Suprapubic skin (tissue), 4 donors: ENCODE results near the gene PRSS53.

ENCODE experiments used
- EP300 ChIP-seq: sonication (generic); formaldehyde crosslinking; IDR thresholded peaks from one replicate; pipeline ENCODE4 v1.6.1; 2017; ENCODE audit warnings: antibody characterized with exemption
- POLR2A ChIP-seq, 2 donors: fragments of 450-650 bp; IDR thresholded peaks; one replicate each; pipeline ENCODE4 v1.6.1; 2017; ENCODE audit warnings: antibody characterized with exemption in 2 of 2, mild to moderate bottlenecking in 2 of 2, moderate library complexity in 2 of 2
- POLR2AphosphoS5 ChIP-seq, 3 donors: sonication (generic); formaldehyde crosslinking; IDR thresholded peaks; one replicate each; pipeline ENCODE4 v1.6.1; 2017; ENCODE audit warnings: antibody characterized with exemption in 3 of 3
- TF ChIP-seq, protein P1 (sequence below), 2 donors: fragments of 200-600 bp in 1 of 2; fragments of 450-650 bp in 1 of 2; sonication (generic) in 1 of 2; IDR thresholded peaks; one replicate each; pipeline ENCODE4 v1.5.1; 2016 to 2019; ENCODE audit warnings: antibody characterized with exemption in 2 of 2, mild to moderate bottlenecking in 1 of 2, moderate library complexity in 1 of 2

DNA sequence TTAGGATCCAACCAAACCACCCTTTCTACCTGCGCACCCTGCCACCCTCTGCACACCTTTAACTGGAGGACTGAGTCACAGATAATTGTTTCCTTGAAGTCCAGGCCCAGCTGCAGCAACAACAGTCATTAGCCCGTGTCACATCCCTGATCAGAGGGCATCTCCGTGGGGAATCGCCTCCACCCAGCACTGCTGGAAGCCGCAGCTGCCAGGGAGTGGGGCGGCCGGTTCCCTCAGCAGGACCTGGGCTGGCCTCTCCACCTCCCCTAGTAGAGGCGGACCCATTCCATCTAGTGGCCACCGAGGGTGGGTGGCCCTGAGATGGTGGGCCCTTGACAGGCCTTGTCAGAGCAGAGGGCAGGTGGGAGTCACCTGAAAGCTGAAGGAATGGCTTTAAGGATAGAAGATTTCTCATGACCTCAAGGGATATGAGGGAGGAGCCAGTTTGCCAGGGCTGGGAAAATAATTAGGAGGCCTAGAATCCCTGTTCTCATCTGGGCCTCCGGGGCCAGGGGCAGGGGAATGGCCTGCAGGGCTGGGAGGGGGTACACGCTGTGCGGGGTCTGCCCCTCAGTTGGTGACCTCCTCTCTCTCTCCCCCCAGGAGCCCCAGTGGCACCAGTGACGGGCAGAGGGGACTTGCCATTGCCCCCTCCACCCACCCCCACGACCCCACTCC, 6.2 kb downstream of the PRSS53 start:
- TF ChIP-seq POLR2A (IDR thresholded peaks at IDR 0.05) (no peak), EP300 (no peak), POLR2AphosphoS5 (IDR thresholded peaks at IDR 0.05) (no peak)
- TF ChIP-seq, protein P1, sequence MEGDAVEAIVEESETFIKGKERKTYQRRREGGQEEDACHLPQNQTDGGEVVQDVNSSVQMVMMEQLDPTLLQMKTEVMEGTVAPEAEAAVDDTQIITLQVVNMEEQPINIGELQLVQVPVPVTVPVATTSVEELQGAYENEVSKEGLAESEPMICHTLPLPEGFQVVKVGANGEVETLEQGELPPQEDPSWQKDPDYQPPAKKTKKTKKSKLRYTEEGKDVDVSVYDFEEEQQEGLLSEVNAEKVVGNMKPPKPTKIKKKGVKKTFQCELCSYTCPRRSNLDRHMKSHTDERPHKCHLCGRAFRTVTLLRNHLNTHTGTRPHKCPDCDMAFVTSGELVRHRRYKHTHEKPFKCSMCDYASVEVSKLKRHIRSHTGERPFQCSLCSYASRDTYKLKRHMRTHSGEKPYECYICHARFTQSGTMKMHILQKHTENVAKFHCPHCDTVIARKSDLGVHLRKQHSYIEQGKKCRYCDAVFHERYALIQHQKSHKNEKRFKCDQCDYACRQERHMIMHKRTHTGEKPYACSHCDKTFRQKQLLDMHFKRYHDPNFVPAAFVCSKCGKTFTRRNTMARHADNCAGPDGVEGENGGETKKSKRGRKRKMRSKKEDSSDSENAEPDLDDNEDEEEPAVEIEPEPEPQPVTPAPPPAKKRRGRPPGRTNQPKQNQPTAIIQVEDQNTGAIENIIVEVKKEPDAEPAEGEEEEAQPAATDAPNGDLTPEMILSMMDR (IDR thresholded peaks at IDR 0.05) = no peak
